Prostate gland (tissue), 2 donors: ENCODE measurements around the gene ZFP69B. TPM values are rescaled to one million over a fixed set of nuclear protein-coding genes. Genes with fewer than 3 reads are reported as not detected.

Source experiments
- DNase-seq: peaks from one replicate; pipeline ENCODE4 v3.0.0-alpha.2; 2019; ENCODE audit warnings: low spot score
- H3K27ac ChIP-seq, 2 donors: fragments of 200-600 bp; sonication (generic); 2 replicates each; pipeline ENCODE4 v1.5.1; 2017 to 2019
- H3K27me3 ChIP-seq: fragments of 200-600 bp; sonication (generic); replicated peaks from 2 replicates; pipeline ENCODE4 v1.5.1; 2019; ENCODE audit not compliant: insufficient read depth
- H3K36me3 ChIP-seq, 2 donors: fragments of 200-600 bp; sonication (generic); 1 replicate in 1 of 2; 2 replicates in 1 of 2; pipeline versions ENCODE4 v1.5.1 to v1.8.1; 2017 to 2019
- H3K4me1 ChIP-seq: fragments of 200-600 bp; sonication (generic); replicated peaks from 2 replicates; pipeline ENCODE4 v1.5.1; 2019
- H3K4me3 ChIP-seq, 2 donors: fragments of 200-600 bp; sonication (generic); 2 replicates each; pipeline ENCODE4 v1.5.1; 2017 to 2019
- H3K9me3 ChIP-seq: fragments of 200-600 bp; sonication (generic); 2 replicates; pipeline ENCODE4 v1.5.1; 2017
- CTCF ChIP-seq, 4 experiments: fragments of 200-600 bp in 2 of 4; fragments of 450-650 bp in 2 of 4; sonication (generic) in 2 of 4; IDR thresholded peaks; 1 replicate in 3 of 4; 2 replicates in 1 of 4; pipeline ENCODE4 v1.5.1; 2016 to 2019; ENCODE audit warnings: antibody characterized with exemption in 4 of 4, mild to moderate bottlenecking in 2 of 4, moderate library complexity in 2 of 4
- POLR2A ChIP-seq: fragments of 450-650 bp; IDR thresholded peaks from one replicate; pipeline ENCODE4 v1.6.1; 2016; ENCODE audit warnings: antibody characterized with exemption, mild to moderate bottlenecking
- POLR2AphosphoS5 ChIP-seq: sonication (generic); formaldehyde crosslinking; IDR thresholded peaks from one replicate; pipeline ENCODE4 v1.6.1; 2017; ENCODE audit warnings: antibody characterized with exemption
- WGBS: methylation state at CpG from one replicate; pipeline ENCODE4 v1.1.5; 2018; 5-methylcytosine and 5-hydroxymethylcytosine counted together
- intact Hi-C: fragments of 100-400 bp; cut with DNase I; formaldehyde crosslinking; loops from one replicate; pipeline ENCODE4 v1.14.2; 2022
- total RNA-seq, 2 donors: library from RNA; depleted of rRNA; stranded (reverse); fragments of >200 nt; gene quantifications; one replicate each; pipeline ENCODE4 v1.1.0, GENCODE V29; 2016

Gene ZFP69B
- total RNA-seq, 2 donors from 2014 or later = 0.46 to 2.9 TPM

- 85% methylated on average over 4 of the region's 4 CpGs for WGBS
- intact Hi-C loops = no loop called here
- DNase-seq = no peak
These were observed 14.4 kb upstream of the ZFP69B start for GRCh38 chr1:40435876-40436275.

GRCh38 chr1:40438391-40439015 lies 11.8 kb upstream of the ZFP69B start:
- Histone ChIP-seq H3K9me3 (no peaks in the 10 kb centered on the region), H3K36me3 (no peaks in the 10 kb centered on the region), H3K4me3 (no peak overlapping the region), H3K27ac (no peak overlapping the region), H3K4me1 (no peaks in the 10 kb centered on the region), H3K27me3 (no peaks in the 10 kb centered on the region)
- intact Hi-C loops = no loop called here
- TF ChIP-seq CTCF (IDR thresholded peaks at IDR 0.05) (peak in 3 of 4 experiments; percentile 39 to 44 (median 43)), POLR2A (no peak), POLR2AphosphoS5 (no peak)
- DNase-seq = no peak
- WGBS = 74% methylated on average over 3 of the region's 3 CpGs

More at GRCh38 chr1:40435876-40436275, 14.4 kb upstream of the ZFP69B start:
- Histone ChIP-seq H3K4me1 (no peaks in the 10 kb centered on the region), H3K9me3 (no peaks in the 10 kb centered on the region), H3K27ac (no peak overlapping the region), H3K4me3 (no peak overlapping the region), H3K27me3 (no peaks in the 10 kb centered on the region), H3K36me3 (no peaks in the 10 kb centered on the region)
- TF ChIP-seq POLR2AphosphoS5 (no peak), CTCF (IDR thresholded peaks at IDR 0.05) (no peak), POLR2A (no peak)

- no peak for DNase-seq
- Histone ChIP-seq H3K36me3 (no peaks in the 10 kb centered on the region), H3K4me3 (no peak overlapping the region), H3K9me3 (no peaks in the 10 kb centered on the region), H3K27me3 (no peaks in the 10 kb centered on the region), H3K27ac (no peak overlapping the region), H3K4me1 (no peaks in the 10 kb centered on the region)
- TF ChIP-seq POLR2A (no peak), POLR2AphosphoS5 (no peak), CTCF (IDR thresholded peaks at IDR 0.05) (no peak)
- 70% methylated on average over 5 of the region's 5 CpGs for WGBS
- intact Hi-C loops = no loop called here
These were observed 11.0 kb upstream of the ZFP69B start for GRCh38 chr1:40439247-40439646.

- TF ChIP-seq CTCF (IDR thresholded peaks at IDR 0.05) = no peak
- TF ChIP-seq POLR2AphosphoS5 = no peak
- no peak for TF ChIP-seq POLR2A
- Histone ChIP-seq H3K27me3 (no peaks in the 10 kb centered on the region), H3K27ac (peak overlapping the region; percentile 45 to 72), H3K4me3 (peak overlapping the region; percentile 58 to 71), H3K4me1 (no peaks in the 10 kb centered on the region), H3K36me3 (no peaks in the 10 kb centered on the region), H3K9me3 (no peaks in the 10 kb centered on the region)
- WGBS = 26% methylated on average over 22 of the region's 22 CpGs
- intact Hi-C loops = no loop called here
- DNase-seq = no peak
These were observed 390 bp downstream of the ZFP69B start for GRCh38 chr1:40450495-40451237.

GRCh38 chr1:40451238-40451585 lies 936 bp downstream of the ZFP69B start:
- no peaks in the 10 kb centered on the region for H3K9me3 ChIP-seq
- H3K27ac ChIP-seq = no peak overlapping the region
- DNase-seq = no peak
- H3K4me3 ChIP-seq = no peak overlapping the region
- WGBS = 91% methylated on average over 1 of the region's 1 CpG
- no peaks in the 10 kb centered on the region for H3K36me3 ChIP-seq
- H3K4me1 ChIP-seq = no peaks in the 10 kb centered on the region
- TF ChIP-seq POLR2A = no peak
- no peak for TF ChIP-seq POLR2AphosphoS5
- TF ChIP-seq CTCF (IDR thresholded peaks at IDR 0.05) = no peak
- intact Hi-C loops = no loop called here
- H3K27me3 ChIP-seq = no peaks in the 10 kb centered on the region
